GM19324 (cell line): Measurements from ENCODE around the gene PLK3.
A peak's percentile ranks its signal among the peaks of the same experiment; 100 is the strongest.
"Not testable (repeated sequence)": the region's sequence is repeated elsewhere in the genome, so short reads cannot be mapped to it uniquely, and the experiment has no call there.

Source experiments
- ATAC-seq: cut with Tn5 transposase; IDR thresholded peaks from one replicate; pipeline ENCODE4 v1.9.1; 2021; ENCODE audit warnings: mild to moderate bottlenecking, moderate library complexity; ENCODE audit not compliant: unreplicated experiment, low FRiP score

Gene PLK3

GRCh38 chr1:44808063-44808937 is 8.1 kb downstream of the PLK3 start, which contains the start of gene BTBD19:
TSS of gene BTBD19 (plus strand) at chr1:44808523. CDS start at chr1:44808821, 298 bp downstream.
- no peak for ATAC-seq

- ATAC-seq = no peak
Measured at GRCh38 chr1:44808938-44809917, 9.1 kb downstream of the PLK3 start.

GRCh38 chr1:44810101-44810761 is 10.1 kb downstream of the PLK3 start:
- no peak for ATAC-seq

GRCh38 chr1:44810762-44811105 is 10.6 kb downstream of the PLK3 start:
- ATAC-seq = not testable (repeated sequence)

GRCh38 chr1:44811234-44811633 is 11.1 kb downstream of the PLK3 start:
- ATAC-seq = no peak

GRCh38 chr1:44812822-44813543 is 12.8 kb downstream of the PLK3 start:
- ATAC-seq = no peak

GRCh38 chr1:44815926-44816325 is 15.7 kb downstream of the PLK3 start:
- not testable (repeated sequence) for ATAC-seq

- no peak for ATAC-seq
Measured at GRCh38 chr1:44817307-44817706, 17.1 kb downstream of the PLK3 start.

GRCh38 chr1:44817771-44818495 is 17.8 kb downstream of the PLK3 start:
- ATAC-seq = no peak

- no peak for ATAC-seq
Measured at GRCh38 chr1:44819196-44819607, 19.0 kb downstream of the PLK3 start.

GRCh38 chr1:44819608-44820327 is 19.6 kb downstream of the PLK3 start:
- ATAC-seq = peak; percentile 79

- peak; percentile 8 for ATAC-seq
Measured at GRCh38 chr1:44820328-44821239, 20.4 kb downstream of the PLK3 start.

- no peak for ATAC-seq
Measured at GRCh38 chr1:44821240-44821715, 21.1 kb downstream of the PLK3 start.

GRCh38 chr1:44822131-44822701 is 22.0 kb downstream of the PLK3 start:
- ATAC-seq = no peak

- ATAC-seq = no peak
Measured at GRCh38 chr1:44822981-44823451, 22.8 kb downstream of the PLK3 start.

GRCh38 chr1:44824392-44824791 is 24.2 kb downstream of the PLK3 start:
- ATAC-seq = not testable (repeated sequence)
